Measurements from ENCODE around the gene CDK18. TPM values are rescaled to one million over a fixed set of nuclear protein-coding genes. Genes with fewer than 3 reads are reported as not detected.
A peak's percentile ranks its signal among the peaks of the same experiment; 100 is the strongest.

CDK18 gene
- total RNA-seq, 1 experiment from 2014 or later, result 1.1 TPM

DNA sequence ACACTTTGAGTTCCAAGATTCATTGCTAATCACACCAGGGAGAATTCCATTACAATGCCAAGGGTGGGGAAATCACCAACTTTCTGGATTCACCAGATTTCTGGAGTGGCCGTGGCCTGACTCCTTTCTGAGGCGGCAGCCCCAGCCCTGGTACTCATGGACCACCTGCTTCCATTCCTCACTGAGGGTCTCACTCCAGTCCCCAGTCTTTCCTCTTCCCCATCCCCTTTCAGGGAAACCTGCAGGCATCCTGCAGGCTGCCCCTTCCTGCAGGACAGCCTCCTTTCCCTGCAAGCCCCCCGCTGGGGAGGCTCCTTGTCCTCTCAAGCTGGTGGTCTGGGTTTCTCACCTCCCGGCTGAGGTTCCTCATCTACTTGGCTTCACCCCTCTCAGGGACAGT lies 12.7 kb upstream of the CDK18 start:
- Histone ChIP-seq H3K9me3 (replicated peaks) (no peaks in the 10 kb centered on the region), H3K27ac (no peak overlapping the region), H3K27me3 (0 out of 2 replicates have a peak, but pooled peaks cover 11% of the 10 kb centered on the region), H3K4me1 (peaks cover 18% of the 10 kb centered on the region), H3K36me3 (no peaks in the 10 kb centered on the region), H3K4me3 (no peak overlapping the region)
- DNase-seq, result no peak

DNA sequence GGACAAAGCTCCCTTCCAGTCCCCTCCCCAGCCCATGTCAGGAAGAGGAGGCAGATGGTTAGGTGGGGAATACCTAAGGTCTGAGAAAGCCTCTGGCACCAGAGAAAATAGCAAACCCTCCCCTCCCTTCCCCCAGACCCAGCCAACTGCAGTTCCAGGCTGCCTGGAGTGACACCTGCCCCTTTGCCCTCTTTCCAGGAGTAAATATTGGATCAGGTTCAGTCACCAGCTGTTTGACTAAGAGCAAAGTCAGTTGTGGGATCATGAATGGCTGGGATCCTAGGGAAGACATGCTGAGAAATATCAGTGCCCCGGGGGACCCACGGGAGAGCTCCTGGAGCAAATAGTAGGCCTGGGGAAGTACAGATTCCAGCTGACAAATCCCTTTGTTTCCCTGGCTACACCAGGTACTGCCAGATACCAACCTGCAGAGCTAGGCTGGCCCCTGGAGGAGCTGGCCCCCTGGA lies 12.2 kb upstream of the CDK18 start:
- Histone ChIP-seq H3K9me3 (replicated peaks) (no peaks in the 10 kb centered on the region), H3K4me1 (peaks cover 18% of the 10 kb centered on the region), H3K27ac (no peak overlapping the region), H3K4me3 (no peak overlapping the region), H3K27me3 (0 out of 2 replicates have a peak, but pooled peaks cover 11% of the 10 kb centered on the region), H3K36me3 (no peaks in the 10 kb centered on the region)
- peak in 1 of 2 experiments; percentile 50 for DNase-seq

DNA sequence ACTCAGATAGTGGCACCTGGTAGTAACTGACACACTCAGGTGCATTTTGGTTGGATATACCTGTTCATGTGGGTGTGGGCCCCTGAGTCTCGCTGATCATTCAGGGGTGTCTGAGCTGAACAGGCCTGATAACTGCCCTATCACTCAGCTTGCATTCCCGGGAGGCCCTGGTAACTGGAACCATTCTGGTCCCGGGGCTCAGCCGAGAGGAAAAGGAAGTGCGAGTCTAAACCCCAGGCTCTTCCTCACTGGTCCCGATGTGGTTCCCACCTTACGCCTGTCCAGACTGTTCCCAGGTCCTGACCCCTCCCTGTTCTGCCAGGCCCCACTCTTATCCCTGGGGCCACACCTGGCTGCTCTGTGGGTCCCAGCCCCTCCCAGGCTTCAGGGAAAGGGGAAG lies 11.7 kb upstream of the CDK18 start:
- Histone ChIP-seq H3K27me3 (0 out of 2 replicates have a peak, but pooled peaks cover 11% of the 10 kb centered on the region), H3K27ac (no peak overlapping the region)
- no peak for DNase-seq

DNA sequence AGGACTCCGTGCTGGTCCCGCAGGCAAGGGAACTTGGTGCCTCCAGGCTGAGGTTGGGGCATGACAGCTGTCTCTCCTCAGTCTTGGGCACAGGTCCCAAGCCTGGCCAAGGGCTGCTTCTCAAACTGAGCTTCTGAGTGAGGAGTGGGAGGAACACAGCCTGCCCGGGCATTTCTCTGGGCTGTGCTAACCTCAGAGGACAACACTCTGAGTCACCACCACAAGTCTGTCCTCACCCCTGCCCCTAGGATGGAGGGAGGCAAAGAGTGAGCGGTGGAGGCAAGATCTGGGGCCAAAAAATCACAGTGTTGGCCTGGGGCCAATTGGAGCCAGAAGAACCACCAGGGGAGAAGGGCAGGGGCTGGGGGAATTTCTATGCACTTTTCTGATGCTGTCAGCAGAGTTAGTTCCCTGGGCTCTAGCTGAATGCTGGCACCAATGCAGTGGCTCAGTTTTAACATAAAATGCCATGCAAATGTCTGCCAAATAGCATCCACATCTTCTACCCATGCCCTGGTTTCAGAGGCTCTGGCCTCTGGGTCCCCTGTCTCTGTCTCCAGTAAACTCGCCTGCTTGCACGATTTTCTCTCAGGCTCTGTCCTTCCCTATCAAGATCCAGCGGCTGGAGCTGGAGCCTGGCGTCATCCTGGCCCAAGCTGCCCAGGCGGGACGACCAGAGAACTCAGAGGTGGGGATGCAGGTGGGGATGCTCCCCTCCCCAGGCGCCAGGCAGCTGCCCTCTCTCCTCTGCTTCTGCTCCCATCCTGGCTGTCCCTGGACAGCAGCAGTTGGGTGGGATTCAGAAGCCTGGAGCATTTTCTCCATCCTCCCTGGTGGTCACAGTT lies 11.0 kb upstream of the CDK18 start:
- H3K27ac ChIP-seq, result no peak overlapping the region
- H3K4me3 ChIP-seq, result no peak overlapping the region
- DNase-seq, result peak; percentile 62 to 64
- no peaks in the 10 kb centered on the region for H3K9me3 ChIP-seq (replicated peaks)
- H3K36me3 ChIP-seq, result no peaks in the 10 kb centered on the region
- peaks cover 18% of the 10 kb centered on the region for H3K4me1 ChIP-seq
- H3K27me3 ChIP-seq, result 0 out of 2 replicates have a peak, but pooled peaks cover 11% of the 10 kb centered on the region

More for the DNA sequence above, 11.7 kb upstream of the CDK18 start:
- Histone ChIP-seq H3K4me3 (no peak overlapping the region), H3K36me3 (no peaks in the 10 kb centered on the region), H3K4me1 (peaks cover 18% of the 10 kb centered on the region), H3K9me3 (replicated peaks) (no peaks in the 10 kb centered on the region)

DNA sequence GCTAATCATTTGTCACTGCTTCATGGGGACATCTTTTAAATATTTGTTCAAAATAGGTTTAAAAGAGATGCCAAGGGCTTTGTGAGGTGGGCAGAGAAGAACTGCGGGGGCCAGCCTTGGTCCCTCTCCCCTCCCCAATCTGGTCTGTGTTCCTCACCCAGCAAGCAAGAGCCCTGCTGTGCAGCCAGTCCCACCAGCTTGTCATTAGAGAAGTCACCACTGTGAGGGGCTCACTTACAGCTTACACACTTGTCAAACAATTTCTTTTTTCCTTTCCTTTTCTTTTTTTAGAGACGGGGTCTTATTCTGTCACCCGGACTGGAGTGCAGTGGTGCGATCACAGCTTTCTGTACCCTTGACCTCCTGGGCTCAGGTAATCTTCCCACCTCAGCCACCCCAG lies 10.4 kb upstream of the CDK18 start:
- Histone ChIP-seq H3K27me3 (0 out of 2 replicates have a peak, but pooled peaks cover 7% of the 10 kb centered on the region), H3K4me3 (no peak overlapping the region), H3K4me1 (peaks cover 18% of the 10 kb centered on the region), H3K27ac (no peak overlapping the region), H3K36me3 (no peaks in the 10 kb centered on the region), H3K9me3 (replicated peaks) (no peaks in the 10 kb centered on the region)
- DNase-seq, result no peak

DNA sequence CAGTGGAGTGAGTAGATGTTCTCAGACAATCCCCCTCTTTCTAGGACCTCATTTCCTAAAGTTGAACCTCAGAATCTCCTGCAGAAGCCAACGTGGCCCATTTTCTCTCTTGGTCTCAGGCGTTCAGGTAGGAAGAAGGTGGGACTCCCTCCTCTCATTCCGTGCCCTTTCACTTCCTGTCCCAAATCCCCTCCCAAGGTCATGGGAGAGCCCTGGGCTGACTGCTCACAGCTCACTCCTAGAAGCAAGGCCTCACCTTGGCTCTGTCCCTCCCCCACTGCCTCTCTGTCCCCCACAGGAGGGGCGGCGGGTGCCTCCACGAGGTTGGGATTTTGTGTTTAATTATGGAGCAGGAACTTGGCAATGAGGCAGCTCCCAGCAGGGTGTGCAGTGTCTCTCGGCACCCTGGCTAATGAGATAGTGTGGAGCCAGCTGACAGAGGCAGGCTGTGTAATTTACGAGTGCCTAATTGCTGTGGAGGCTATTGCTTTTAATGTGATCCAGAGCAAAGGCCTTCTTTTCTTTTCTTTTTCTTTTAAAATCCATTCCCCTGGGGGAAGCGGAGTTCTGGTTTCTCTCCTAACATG lies 9.1 kb upstream of the CDK18 start:
- H3K9me3 ChIP-seq (replicated peaks), result no peaks in the 10 kb centered on the region
- peaks cover 18% of the 10 kb centered on the region for H3K4me1 ChIP-seq
- no peak overlapping the region for H3K4me3 ChIP-seq
- no peak overlapping the region for H3K27ac ChIP-seq
- no peaks in the 10 kb centered on the region for H3K36me3 ChIP-seq
- DNase-seq, result no peak
- 0 out of 2 replicates have a peak, but pooled peaks cover 5% of the 10 kb centered on the region for H3K27me3 ChIP-seq

DNA sequence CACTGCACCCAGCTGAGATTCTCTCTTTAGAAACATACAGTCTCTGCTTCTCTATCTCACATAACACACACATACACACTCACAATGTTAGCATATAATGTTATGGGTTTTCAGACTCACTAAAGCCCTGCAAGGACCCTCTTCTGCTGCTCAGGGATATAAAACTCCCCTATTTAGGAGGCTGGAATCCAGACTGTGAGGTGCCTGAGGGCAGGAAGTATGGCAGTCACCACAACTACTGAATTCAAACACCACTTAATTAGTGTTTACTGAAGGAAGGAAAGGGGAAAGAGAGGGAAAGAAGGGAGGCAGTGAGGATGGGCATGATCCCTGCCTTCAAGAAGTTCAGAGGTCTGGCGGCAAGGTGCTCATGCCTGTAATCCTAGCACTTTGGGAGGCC lies 7.8 kb upstream of the CDK18 start:
- Histone ChIP-seq H3K36me3 (no peaks in the 10 kb centered on the region), H3K4me1 (peaks cover 18% of the 10 kb centered on the region), H3K4me3 (no peak overlapping the region), H3K27ac (no peak overlapping the region), H3K27me3 (0 out of 2 replicates have a peak, but pooled peaks cover 5% of the 10 kb centered on the region), H3K9me3 (replicated peaks) (no peaks in the 10 kb centered on the region)
- DNase-seq, result no peak

DNA sequence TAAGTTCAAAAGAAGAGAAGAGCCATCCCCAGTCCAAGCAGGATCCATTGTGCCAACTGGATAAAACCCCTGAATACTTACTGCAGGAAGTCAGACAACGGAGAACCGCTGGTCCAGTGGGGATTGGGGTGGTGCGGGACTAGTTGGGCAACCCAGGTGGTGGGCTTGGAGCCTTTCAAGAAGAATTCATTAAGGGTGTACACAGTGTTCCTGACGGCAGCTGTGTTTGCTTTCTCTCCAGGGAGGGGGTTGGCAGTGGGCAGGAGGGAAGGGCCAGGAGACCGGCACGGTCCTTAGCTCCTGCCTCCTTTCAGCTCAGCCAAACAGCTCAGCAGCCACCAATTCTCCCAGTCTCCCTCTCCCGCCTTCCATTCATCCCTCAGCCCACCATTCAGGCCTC lies 7.1 kb upstream of the CDK18 start:
- Histone ChIP-seq H3K27ac (no peak overlapping the region), H3K9me3 (replicated peaks) (no peaks in the 10 kb centered on the region), H3K27me3 (0 out of 2 replicates have a peak, but pooled peaks cover 5% of the 10 kb centered on the region), H3K36me3 (no peaks in the 10 kb centered on the region), H3K4me3 (no peak overlapping the region), H3K4me1 (peaks cover 13% of the 10 kb centered on the region)
- DNase-seq, result no peak

DNA sequence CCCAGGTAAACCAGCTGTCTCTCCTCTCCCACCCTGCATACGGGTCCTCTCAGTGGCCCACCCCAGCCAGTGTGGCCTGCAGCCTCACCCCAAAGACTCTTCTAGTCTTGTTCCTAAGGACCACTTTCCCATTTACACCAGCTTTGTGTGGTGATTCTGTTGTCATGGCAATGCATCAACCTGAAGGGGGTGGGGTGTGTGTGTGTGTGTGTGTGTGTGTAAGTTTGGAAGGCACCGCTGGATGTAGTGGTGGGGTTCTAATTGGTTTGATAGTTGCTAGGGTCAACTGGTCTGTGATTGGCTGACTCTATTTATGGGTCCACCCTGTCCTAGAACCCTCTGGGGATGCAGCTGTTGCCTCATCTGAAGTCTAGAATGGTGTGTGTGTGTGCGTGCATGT lies 4.7 kb upstream of the CDK18 start:
- no peaks in the 10 kb centered on the region for H3K36me3 ChIP-seq
- DNase-seq, result no peak
- H3K9me3 ChIP-seq (replicated peaks), result no peaks in the 10 kb centered on the region
- no peak overlapping the region for H3K4me3 ChIP-seq
- H3K27me3 ChIP-seq, result peaks cover 12% of the 10 kb centered on the region; the same call in 1 of the 2 replicates
- H3K4me1 ChIP-seq, result no peaks in the 10 kb centered on the region
- no peak overlapping the region for H3K27ac ChIP-seq

DNA sequence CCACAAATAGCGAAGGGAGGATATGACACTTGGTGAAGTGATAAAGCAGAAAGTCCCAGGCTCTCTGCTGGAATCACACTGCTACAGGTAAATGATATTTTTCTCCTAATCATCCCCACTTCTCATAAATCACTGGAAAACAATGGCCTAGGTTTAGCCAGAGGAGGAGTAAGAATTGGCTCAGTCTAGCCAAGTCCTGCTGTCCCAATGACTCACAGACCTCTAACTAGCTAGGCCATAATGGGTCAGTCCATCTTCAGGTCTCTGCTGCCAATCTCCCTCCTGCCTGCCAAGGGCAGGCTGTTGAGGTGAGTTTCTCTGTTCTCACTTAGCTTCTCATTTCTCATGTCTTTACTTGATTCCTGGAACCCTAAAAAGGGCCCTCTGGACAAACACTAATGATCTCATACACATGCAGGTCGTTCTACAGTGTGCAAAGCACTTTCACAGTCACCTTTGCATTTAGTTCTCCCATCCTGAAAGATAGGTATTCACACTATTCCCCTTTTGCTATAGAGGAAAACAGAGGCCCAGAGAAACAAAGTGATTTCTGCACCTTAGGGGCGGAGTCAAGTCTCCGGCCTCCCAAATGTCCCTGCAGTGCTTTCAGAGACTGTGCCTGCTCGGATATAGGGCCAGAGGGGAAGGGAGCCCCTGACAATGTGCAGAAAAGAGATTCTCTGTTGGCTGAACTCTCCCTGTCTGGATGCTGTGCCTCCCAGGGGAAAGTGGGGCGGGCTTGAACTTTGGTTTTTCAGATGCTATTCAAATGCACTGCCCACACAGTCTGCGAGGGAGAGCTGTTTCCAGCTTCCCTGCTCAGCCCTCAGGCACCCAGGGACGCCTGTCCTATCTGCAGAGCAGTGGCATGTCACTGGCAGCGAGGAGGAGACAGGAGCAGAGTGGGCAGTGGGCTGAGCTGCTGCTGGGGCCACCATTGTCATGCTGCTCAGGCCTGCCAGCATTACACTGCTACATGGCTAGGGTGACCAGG lies 3.9 kb upstream of the CDK18 start:
- Histone ChIP-seq H3K27me3 (peaks cover 20% of the 10 kb centered on the region), H3K9me3 (replicated peaks) (no peaks in the 10 kb centered on the region), H3K4me3 (no peak overlapping the region), H3K27ac (no peak overlapping the region), H3K4me1 (peaks cover 2% of the 10 kb centered on the region; the same call in 1 of the 2 replicates), H3K36me3 (no peaks in the 10 kb centered on the region)
- DNase-seq, result no peak

DNA sequence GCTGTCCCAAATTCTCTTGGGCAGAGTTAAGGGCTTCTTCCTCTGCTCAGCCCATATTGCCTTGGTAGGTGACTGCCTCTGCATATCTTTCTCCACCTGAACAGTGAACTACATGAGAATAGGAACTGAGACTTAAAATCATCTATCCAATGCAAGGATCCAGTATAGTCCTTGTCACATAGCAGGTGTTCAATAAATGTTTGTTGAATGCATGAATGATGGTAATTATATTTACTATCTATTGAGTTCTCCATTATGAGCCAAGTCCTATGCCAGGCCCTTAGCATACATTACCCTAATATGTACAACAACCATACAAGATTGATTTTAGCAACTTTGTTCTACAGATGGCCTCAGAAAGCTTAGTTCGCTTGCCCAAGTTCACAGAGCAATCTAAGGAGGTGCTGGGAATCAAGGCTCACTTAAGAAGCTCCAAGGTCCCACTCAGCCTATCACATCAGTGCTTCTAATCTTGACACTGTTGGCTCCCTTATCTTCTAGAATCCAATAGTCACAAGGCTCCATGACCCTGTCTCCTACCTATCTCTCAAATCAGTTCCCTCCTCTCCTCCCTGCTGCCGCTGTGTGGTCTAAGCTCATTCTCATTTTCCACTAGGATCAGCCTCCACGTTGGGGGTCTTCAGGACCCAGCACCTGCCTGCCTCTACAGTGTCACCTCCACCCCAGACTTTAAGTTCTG lies 2.2 kb upstream of the CDK18 start:
- Histone ChIP-seq H3K4me3 (no peak overlapping the region), H3K27ac (no peak overlapping the region), H3K27me3 (peaks cover 19% of the 10 kb centered on the region), H3K36me3 (no peaks in the 10 kb centered on the region), H3K9me3 (replicated peaks) (no peaks in the 10 kb centered on the region), H3K4me1 (peaks cover 2% of the 10 kb centered on the region; the same call in 1 of the 2 replicates)
- DNase-seq, result no peak

DNA sequence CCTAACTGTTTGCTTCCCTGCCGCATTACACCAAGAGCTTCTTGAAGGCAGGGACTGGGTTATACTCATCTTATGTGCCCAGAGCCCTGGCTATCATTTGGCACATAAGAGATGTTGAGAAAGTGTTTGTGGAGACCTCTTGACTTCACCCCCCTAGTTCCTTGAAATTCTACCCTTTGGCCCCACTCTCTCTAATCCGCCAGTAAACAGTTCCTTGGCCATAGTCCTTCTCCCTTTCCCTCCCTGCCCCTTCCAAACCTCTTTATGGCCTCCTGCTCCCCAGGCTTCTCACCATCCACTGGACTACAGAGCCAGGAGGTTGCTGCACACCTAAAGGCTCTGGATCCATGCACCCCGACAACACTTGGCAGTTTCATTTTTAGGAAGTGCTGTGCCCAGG lies 1.5 kb upstream of the CDK18 start:
- no peak overlapping the region for H3K4me3 ChIP-seq
- no peaks in the 10 kb centered on the region for H3K9me3 ChIP-seq (replicated peaks)
- peaks cover 2% of the 10 kb centered on the region; the same call in 1 of the 2 replicates for H3K4me1 ChIP-seq
- H3K27ac ChIP-seq, result no peak overlapping the region
- H3K36me3 ChIP-seq, result no peaks in the 10 kb centered on the region
- H3K27me3 ChIP-seq, result peaks cover 19% of the 10 kb centered on the region
- DNase-seq, result no peak

DNA sequence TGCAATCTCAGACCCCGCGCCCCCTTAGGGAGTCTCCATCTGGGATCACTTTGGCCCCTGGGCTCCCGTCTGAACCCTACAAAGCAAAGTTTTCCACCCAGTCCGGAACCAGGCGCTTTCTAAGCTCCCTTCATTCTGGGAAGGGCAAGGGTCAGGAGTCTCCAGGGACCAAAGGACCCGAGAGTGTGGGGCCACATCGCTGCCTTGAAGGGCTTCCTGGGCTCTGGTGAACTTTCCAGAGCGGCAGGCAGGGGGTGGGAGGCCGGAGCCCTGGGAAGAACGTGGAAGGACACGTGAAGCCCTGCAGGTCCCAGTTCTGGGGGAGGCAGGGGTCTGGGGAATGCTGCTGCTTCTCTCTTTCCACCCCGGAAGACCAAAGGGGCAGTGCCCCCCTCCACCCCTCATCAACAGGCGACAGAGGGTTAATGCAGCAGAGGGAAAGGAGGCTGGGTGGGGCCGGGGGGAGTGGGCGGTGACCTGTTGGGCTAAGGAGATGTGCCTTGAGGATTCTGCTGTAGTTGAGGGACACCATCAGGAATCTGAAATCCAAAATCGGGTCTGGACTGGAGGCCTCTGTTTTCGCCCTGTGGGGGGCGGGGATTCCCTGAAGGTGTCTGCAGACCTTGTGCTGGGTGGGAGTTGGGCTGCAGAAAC lies 734 bp downstream of the CDK18 start:
- Histone ChIP-seq H3K4me3 (peak overlapping the region; percentile 56), H3K9me3 (replicated peaks) (no peaks in the 10 kb centered on the region), H3K27ac (no peak overlapping the region), H3K4me1 (peaks cover 2% of the 10 kb centered on the region; the same call in 1 of the 2 replicates), H3K36me3 (no peaks in the 10 kb centered on the region), H3K27me3 (peaks cover 19% of the 10 kb centered on the region)
- no peak for DNase-seq

Data from SJCRH30 (cell line).